RCC 7860 (cell line): ENCODE results near the gene FOXN3.

ENCODE experiments used
- DNase-seq: peaks from one replicate; pipeline ENCODE4 v3.0.0-alpha.2; 2015; ENCODE audit warnings: low spot score
- FAIRE-seq: peaks from 2 replicates; lab custom pipeline; 2012; peaks lifted over from hg19 to GRCh38; lab: Jason Lieb, UNC

The FOXN3 gene

DNA sequence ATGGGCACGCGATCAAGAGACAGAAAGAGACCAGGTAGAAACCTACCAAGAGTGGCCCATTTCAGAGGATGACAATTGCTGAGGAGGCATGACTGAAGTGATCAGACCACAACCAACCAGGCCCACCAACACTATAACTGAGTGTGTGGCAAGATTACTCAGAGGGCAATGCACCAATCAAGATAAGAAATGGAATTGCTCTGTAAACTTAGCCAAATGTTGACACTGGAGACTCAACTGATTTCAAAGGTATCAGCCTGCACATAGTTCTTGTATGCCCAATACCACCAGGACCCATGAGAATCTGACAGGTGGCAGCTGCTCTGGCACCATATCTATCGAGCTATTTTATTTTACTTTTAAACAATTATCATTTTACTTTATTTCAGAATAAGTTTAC, 128.9 kb downstream of the FOXN3 start:
- no peak for FAIRE-seq
- no peak for DNase-seq

DNA sequence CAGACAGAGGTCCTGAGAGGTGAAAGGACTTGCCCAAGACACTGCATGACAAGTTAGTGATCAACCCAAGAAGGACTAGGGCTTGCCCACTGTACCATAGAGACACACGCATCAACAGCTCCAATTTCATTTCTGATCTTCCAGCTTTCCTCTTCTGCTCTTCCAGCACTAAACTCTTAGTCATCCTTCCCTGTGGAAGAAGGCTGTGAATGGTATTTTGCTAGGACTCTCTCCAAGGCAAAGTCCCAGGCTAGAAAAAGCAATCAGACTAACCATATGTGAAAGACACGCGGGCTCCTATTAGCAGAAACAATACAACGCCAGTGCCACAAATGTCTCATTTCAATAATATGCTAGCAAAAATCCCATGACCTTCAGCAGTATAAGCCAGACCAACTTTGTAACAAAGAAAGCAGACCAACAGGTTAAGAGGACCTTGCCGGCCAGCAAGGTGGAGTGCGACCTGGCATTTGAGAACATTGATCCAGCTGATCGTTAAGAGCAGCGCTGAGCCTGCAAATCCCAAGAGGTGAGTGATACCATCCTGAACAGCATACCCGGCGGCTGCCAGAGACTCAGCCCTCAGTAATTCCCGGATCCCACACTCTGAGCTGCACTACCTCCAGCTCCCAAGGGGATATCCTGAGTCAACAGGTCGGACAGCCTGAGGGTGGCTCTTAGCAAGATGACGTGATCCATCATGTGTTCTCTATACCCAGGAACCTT, 132.5 kb downstream of the FOXN3 start:
- no peak for FAIRE-seq

DNA sequence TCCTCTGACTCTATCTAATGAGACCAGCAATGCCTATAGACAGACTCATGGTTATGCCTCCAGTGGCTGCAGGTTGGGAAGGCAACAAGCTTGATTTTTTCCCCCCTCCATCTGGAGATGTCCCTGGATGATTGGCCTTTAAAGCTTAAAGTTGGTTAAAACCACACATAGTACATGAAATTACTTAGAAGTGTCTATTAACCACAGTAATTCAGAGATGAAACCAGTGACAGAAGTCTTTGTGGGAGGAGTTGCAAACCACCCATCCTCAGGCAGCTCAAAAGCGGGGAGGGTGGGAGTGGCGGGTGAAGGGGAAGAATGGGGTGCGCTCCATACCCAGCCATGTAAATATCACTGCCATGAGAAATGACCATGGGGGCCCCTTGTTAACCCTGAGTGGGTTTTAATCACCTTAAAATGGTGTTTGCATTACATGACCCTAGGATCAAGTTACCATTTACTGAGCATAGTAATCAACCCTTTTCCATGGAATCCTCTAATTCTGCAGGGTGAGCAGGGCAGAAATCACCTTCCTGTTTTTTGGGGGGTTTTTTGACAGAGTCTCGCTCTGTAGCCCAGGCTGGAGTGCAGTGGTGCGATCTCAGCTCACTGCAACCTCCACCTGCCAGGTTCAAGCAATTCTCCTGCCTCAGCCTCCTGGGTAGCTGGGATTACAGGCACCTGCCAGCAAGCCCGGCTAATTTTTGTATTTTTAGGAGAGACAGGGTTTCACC, 133.5 kb downstream of the FOXN3 start:
- no peak for DNase-seq
- FAIRE-seq = no peak

More for the DNA sequence above, 132.5 kb downstream of the FOXN3 start:
- DNase-seq = no peak

DNA sequence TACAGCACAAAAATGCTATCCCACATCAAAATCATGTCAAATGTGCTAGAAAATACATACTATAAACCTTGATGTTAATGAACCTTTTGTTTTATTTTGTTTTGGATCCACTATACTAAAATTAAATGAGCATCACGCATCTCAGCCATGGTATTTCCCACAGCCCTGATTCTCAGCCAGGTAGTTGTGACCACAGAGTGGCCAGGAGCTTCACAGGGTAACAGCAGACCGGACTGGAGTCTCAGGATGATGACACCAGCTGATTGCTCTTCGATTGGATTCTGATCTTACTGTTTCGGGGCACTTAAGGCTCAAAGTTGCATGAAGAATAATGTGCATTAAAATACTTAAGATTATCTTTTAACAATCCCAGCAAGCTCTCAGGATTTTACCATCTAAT, 134.8 kb downstream of the FOXN3 start:
- DNase-seq (no peak), FAIRE-seq (no peak)

DNA sequence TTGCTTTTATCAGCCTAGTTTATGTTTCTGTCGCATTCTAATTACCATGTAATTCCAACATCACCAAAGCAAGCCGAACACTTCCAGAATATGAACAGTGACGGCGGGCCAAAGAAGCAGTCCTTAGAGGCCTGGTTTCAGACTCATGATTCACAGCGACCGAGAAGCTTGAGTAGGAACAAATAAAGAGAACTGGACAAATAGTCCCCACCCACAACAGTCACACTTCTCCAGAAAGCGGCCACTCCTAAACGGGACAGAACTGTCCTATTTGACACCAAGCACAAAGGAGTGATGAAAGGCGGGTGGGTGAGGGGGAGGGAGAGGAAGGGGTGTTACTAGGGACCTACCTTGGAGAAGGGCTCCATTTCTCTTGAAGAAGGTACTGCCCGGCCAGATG, 136.4 kb downstream of the FOXN3 start:
- FAIRE-seq (no peak), DNase-seq (no peak)

DNA sequence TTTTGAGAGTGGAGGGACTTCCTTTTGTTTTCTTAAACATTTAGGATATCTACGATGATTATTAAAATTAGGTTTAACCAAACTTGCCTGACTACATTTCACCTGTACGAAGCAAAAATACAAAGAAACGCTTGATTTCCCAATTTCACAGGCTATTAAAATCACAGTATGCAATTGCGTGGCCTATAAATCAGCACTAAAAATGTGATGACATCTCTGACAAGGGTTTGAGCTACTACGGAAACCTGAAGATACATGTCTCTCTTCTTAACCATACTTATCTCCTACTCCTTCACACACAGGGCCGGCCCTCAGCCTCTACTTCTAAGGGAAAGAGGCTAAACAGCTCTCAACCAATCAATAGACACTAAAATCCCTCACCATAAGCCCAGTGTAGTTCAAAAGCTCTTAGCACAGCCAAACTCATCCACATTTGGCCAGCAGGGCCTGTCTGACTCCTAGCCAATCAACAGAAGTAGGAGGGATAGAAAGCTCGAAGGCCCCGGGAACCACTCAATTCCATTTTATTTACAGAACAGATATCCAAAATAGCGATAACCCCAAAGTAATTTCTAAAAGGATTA, 137.3 kb downstream of the FOXN3 start:
- no peak for DNase-seq
- FAIRE-seq = no peak

DNA sequence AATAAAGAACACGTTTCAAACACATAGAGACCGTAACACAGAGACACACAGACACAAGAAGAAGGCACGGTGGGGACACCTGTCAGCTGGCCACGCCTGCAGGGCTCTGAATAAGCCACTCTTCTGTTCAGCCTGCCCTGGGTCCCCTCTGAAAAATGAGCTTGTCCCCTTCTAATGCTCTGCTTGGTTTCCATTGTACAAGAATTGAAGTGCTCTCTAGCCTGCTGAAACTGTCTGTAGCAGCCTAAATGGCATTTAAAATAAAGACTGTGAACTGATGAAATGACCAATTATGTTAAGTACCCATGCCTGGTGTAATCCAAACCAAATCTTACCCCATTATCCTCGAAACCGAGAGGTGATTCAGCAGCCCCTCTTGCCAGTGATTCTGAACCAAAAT, 139.8 kb downstream of the FOXN3 start:
- no peak for DNase-seq
- no peak for FAIRE-seq

DNA sequence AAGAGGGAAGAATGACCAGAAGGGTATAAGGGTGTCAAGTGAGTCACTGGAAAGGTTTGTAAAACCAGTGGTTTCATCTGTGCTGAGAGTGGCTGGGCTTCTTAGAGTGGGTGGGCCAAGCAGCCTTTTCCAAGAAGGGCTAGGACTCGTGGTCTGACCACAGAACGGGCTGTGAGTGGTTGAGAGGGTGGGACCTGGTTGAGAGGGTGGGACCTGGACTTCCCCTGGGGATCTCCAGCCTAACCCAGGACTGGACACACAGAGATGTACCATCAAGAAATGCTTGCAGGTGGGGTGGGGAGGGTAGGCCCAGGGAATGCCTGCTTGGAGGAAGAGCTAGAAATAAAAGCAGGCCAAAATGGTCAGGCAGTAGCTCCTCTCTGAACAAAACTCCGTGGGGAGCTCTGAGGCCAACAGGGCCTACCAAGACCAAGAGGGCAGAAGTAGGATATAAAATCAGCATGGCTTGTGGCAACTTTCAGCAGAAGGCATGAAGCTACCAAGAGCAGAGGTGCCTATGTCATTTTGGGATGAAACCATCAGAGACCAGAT, 140.5 kb downstream of the FOXN3 start:
- FAIRE-seq = no peak
- peak; percentile 63 for DNase-seq

DNA sequence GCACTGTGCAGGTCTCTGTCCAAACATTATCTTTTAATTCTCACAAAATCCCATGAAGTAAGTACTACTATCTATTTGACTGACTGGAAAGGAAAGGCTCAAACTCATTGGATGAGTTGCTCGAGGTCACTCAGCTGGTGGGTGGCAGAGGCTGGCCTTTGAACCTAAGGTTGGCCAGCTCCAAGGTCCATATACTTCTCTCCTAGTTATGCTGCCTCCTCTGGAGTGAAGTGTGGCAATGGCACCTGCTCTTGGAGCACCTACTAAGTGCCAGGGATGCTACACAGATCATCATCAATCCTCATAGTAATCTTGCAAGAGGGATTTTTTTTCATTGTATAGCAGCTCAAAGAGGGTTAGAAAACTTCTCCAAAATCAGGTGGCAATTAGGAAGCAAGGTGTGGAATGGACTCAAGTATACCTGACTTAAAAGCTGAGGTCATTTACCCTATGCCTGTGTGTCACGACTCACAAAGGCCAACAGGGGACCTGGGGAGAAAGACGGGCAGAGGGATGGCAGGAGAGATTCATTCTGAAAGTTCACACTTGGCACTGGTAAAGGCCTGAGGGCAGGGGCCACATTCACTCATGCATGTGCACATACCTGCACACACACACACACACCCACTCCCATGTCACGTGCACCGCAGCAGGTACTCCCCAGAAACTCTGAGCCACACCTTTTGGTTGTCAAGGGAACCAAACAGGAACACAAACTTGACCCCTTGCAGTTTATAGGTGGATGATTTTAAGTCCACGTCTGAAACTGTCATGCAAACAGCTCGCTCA, 146.4 kb downstream of the FOXN3 start:
- no peak for DNase-seq
- no peak for FAIRE-seq

DNA sequence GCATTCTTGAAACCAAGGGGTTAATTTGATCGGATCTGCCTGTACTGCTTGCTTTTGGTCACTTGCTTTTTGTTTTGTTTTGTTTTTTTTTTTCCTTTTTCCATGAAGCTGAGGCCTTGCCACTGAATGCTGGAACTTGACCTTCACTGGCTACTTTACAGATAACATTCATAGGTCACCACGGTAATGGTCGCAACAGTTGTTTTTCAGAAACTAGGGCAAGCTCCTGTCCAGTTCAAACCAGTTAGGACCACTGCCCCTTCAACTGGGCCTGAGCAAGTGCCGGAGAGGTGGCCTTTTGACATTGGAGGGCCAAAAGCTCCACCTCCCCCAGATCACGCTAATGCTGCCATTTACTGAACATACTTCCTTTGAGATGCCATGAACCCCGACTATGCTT, 147.6 kb downstream of the FOXN3 start:
- DNase-seq (no peak), FAIRE-seq (no peak)

DNA sequence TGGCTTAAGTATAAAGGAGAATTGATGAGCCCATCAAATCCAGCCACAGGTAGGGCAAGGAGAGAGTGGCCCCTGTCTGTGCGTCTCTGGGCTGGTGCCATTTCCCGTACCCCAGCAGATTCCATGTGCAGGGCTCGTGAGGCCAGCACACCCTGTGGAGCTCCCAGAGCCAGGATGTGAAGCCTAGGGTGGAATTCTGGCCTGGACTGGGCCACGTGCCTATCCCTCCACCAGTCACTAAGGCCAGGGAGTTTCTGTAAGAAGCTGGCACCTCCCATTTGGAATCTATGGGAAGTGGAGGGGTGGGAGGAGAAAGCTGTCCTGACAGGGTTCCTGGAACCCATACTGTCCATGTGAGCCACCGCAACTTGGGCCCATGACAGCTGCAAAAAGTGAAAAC, 148.5 kb downstream of the FOXN3 start:
- no peak for DNase-seq
- FAIRE-seq = no peak

DNA sequence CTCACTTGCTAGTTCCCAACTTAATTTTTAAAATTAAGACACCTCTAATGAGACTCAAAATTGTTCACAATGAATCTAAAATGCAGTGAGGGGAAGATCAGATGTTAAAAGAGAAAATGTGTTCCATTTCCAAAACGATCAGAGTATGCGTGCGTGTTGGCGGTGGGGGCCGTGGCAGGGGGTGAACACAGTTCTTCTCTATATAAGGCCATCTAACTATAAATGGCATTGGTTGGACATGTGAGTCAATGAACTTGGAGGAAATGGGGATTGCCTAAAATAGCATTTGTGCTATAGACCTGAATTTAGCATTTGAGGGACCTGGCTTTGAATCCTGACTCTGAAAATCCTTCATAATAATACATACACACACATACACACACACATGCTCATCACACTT, 149.4 kb downstream of the FOXN3 start:
- DNase-seq (no peak), FAIRE-seq (no peak)

DNA sequence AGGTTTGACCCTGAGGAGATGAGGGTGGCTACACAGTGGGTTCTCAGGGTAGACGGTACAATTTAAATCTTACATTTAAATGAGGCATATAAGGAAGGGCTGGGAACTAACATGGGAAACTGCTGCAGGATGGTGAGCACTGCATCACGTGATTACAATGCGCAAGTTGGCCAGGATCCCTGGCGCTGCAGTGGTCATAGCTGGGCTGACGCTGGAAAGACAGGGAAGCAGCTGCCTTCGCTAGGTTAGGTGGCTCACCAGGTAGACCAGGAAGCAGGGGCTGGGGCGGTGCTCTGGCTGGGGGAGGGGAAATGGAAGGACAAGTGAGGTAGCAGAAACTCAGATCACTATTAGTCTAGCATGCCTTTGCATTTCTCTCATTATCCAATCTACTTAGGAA, 149.9 kb downstream of the FOXN3 start:
- no peak for DNase-seq
- no peak for FAIRE-seq

DNA sequence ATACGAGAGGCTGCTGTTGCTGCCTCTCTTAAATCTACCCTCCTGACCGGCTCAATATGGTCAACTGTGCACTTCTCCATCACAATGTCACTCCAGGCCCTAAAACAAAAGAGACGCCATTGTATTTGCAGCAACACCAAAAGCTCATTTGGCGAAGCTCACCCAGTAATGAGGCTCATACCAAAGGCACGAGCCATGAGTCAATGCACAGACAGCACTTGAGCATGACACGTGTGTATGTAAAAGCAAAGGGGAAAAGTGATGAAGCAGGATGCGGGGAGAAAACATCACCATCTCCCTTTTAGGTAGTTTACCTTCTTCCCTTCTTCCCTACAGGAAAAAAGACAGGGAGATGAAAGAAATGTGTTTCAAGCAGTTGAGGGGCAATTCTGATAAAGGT, 150.3 kb downstream of the FOXN3 start:
- FAIRE-seq (no peak), DNase-seq (no peak)

DNA sequence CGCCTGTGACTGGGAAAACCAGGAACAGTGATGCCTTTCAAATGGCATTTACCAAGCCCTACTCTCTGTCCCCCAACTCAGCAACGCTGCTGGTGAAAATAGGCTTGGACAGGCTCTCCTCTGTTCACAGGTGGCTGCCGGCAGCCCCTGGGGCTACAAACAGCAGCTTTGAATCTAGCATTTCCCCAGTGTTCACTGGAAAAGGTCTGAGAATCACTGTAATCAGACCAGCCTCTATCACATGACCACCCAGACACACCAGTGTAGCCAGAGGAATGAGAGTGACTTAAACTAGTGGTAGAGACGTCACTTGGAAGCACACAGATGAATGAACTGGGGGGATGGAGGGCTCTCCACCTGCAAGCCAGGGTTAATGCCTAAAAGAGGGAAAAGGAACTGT, 151.8 kb downstream of the FOXN3 start:
- DNase-seq (no peak), FAIRE-seq (no peak)

DNA sequence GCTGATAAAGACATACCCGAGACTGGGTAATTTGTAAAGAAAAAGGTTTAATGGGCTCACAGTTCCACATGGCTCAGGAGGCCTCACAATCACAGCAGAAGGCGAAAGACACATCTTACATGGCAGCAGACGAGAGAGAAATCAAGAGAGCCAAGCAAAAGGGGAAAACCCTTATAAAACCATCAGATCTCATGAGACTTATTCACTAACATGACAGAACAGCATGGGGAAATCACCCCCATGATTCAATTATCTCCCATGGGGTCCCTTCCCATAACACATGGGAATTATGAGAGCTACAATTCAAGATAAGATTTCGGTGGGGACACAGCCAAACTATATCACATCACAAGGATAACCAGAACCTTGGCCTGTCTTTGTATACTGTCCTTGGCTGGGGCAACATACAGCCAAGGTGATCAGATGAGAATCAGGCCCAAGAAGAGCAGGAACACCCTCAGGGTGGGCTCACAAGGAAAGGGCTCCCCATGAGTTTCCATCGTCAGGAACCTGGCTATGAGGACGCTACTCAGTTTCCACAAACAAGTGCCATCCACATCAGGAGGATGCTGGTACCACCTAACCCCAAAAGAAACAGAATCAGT, 152.7 kb downstream of the FOXN3 start:
- no peak for DNase-seq
- no peak for FAIRE-seq

DNA sequence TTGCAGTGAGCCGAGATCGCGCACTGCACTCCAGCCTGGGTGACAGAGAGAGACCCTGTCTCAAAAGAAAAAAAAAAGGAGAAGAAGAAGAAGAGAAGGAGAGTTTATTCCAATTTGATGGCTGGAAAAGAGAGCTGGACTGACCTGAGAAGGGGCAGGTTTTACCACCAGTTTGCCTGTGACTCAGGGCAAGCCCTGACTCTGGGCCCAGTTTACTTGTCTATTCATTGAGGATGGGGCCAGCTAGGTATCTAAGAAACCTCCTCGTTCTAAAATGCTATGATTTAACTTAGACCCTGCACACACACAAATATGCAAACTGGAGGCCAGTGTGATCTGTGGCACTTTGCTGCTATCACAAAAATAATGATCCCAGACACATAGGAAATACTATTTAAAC, 155.0 kb downstream of the FOXN3 start:
- DNase-seq (no peak), FAIRE-seq (no peak)

DNA sequence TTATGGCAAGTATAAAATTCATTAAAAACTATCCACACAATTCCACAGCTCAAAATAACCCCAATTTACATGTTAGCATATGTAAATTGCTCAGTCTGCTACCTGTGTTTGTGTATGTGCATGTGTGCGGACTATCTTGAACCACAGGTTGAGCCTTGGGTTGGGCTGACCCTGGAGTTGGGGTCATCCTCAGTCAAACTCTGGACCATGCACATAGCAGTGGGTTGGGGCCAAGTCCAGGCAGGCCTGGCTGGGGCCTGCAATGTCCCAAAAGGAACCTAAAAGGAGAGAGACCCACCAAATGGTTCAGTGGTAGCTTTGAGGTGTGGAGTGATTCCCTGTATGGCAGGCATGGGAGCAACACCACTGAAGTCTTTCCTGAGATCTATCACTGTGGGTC, 156.1 kb downstream of the FOXN3 start:
- DNase-seq (no peak), FAIRE-seq (no peak)

DNA sequence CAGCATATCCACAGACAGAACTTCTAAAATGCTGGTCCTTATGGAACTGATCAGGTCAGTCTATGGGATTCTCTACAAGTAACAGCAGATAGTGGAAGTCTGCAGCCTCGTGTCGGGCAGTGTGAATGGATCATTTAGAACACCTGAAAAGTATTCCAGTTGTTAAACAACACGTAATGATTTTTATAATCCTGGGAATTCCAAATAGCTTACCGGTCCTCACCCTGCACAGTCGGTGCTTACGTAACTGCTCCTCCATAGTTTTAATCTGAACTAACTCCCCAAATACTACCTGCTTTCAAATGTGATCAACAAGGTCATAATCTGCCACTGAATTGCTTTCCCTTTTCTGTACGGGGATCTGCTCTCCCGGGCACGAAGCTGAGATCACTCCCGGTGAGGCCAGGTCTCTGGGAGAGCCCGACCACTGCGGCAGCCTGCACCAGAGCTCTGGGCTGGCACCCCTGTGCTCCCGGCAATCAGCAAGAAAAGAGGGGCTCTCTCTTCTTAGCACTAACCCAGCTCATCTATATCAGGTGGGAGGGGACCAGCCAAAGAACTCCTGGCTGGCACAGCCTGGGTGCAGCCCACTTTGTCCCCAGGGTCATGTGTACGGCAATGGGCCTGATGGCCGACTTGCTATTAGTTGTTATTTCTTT, 157.0 kb downstream of the FOXN3 start:
- DNase-seq (no peak), FAIRE-seq (no peak)

DNA sequence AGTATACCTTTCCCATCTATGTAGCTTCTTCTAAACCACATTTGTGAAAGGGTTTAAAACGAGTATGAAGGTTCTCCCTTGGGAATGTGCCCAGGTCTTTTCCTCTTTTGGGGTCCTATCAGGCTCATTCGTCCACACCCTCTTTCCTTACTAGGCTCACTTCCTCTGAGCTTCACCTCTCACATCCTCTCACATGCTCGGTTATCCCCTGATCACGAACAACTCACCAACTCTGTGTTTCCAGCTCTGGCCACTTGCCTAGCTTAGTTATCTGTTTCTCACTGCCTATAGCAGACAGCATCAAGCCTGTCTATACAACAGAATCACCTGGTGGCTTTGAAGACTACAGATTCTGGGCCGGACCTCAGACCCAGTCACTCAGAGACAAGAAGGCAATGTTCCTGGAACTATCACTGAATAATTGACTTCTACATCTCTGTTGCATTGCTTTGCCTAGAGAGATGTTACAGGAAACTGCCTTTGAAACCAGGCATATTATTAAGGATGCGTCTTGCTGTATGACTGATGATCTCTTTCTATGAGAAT, 158.2 kb downstream of the FOXN3 start:
- no peak for FAIRE-seq
- DNase-seq = no peak
